Measurements from ENCODE around the gene OGFOD3.

- no peak for TF ChIP-seq CTCF (IDR thresholded peaks at IDR 0.05)
- no peak for TF ChIP-seq EZH2 (IDR thresholded peaks at IDR 0.05; ENCODE audit: borderline replicate concordance, insufficient read depth, low read depth, low read length, poor library complexity, severe bottlenecking)
Observed at GRCh38 chr17:82407255-82407654, 11.1 kb downstream of the OGFOD3 start.
